SU-DHL-6 (cell line): ENCODE measurements around the gene ZBTB2.

Experiments
- H2AFZ ChIP-seq: fragments of 200-600 bp; sonication (generic); 2 replicates; pipeline ENCODE4 v1.6.1; 2014; ENCODE audit warnings: low read depth, mild to moderate bottlenecking, moderate library complexity, mixed read lengths, antibody characterized with exemption, low read length; ENCODE audit not compliant: severe bottlenecking
- H3F3A ChIP-seq: fragments of 200-600 bp; shearing (Covaris generic); 2 replicates; pipeline ENCODE4 v1.6.0; 2016; ENCODE audit warnings: antibody characterized with exemption, mild to moderate bottlenecking; ENCODE audit not compliant: insufficient read depth
- H3K27ac ChIP-seq: fragments of 200-600 bp; sonication (generic); 2 replicates; pipeline ENCODE4 v1.5.1; 2016; ENCODE audit warnings: low read depth, mild to moderate bottlenecking, low read length, moderate library complexity, mixed read lengths
- H3K27me3 ChIP-seq: fragments of 200-600 bp; sonication (generic), shearing (Covaris generic); 2 replicates; pipeline ENCODE4 v1.6.0; 2014; ENCODE audit warnings: mild to moderate bottlenecking, low read length
- H3K36me3 ChIP-seq: fragments of 200-600 bp; sonication (generic); 2 replicates; pipeline ENCODE4 v1.6.1; 2014; ENCODE audit warnings: mild to moderate bottlenecking, low read length, mixed read lengths
- H3K4me2 ChIP-seq: fragments of 300-600, 200-600 bp; shearing (Covaris generic), sonication (generic); 2 replicates; pipeline ENCODE4 v1.6.0; 2014; ENCODE audit warnings: low read length, low read depth, mild to moderate bottlenecking; ENCODE audit not compliant: poor library complexity, severe bottlenecking
- H3K4me3 ChIP-seq: fragments of 200-600 bp; sonication (generic); 2 replicates; pipeline ENCODE4 v1.5.1; 2014; ENCODE audit warnings: antibody characterized with exemption, low read length, mild to moderate bottlenecking, mixed read lengths; ENCODE audit not compliant: insufficient read depth, poor library complexity, severe bottlenecking
- H3K79me2 ChIP-seq: fragments of 200-600 bp; sonication (generic); 2 replicates; pipeline ENCODE4 v1.6.1; 2014; ENCODE audit warnings: mild to moderate bottlenecking, low read length, moderate library complexity; ENCODE audit not compliant: insufficient read depth
- H3K9ac ChIP-seq: fragments of 200-600 bp; sonication (generic); 2 replicates; pipeline ENCODE4 v1.7.0; 2014; ENCODE audit warnings: mild to moderate bottlenecking, low read length
- H3K9me2 ChIP-seq: fragments of 200-600 bp; sonication (generic); replicated peaks from 2 replicates; pipeline ENCODE4 v1.6.1; 2014; ENCODE audit warnings: low read length; ENCODE audit not compliant: insufficient read depth
- H3K9me3 ChIP-seq: fragments of 200-600 bp; sonication (generic); 2 replicates; pipeline ENCODE4 v1.6.1; 2014; ENCODE audit warnings: low read length, mixed read lengths; ENCODE audit not compliant: insufficient read depth
- H4K20me1 ChIP-seq: fragments of 200-600 bp; sonication (generic); 2 replicates; pipeline ENCODE4 v1.6.1; 2014; ENCODE audit warnings: low read depth, mild to moderate bottlenecking, antibody characterized with exemption, low read length, moderate library complexity, mixed read lengths
- CTCF ChIP-seq: fragments of 200-600 bp; sonication (generic); IDR thresholded peaks from one replicate; pipeline ENCODE4 v1.5.1; 2017; ENCODE audit warnings: antibody characterized with exemption, mild to moderate bottlenecking, low read length, moderate library complexity; ENCODE audit not compliant: insufficient read depth, poor library complexity, severe bottlenecking
- EZH2phosphoT487 ChIP-seq: fragments of 200-600 bp; sonication (generic), shearing (Covaris generic); conservative IDR thresholded peaks from 2 replicates; pipeline ENCODE4 v1.6.1; 2018; ENCODE audit warnings: mild to moderate bottlenecking, antibody characterized with exemption, low read length, moderate library complexity, mixed read lengths

Gene ZBTB2

DNA sequence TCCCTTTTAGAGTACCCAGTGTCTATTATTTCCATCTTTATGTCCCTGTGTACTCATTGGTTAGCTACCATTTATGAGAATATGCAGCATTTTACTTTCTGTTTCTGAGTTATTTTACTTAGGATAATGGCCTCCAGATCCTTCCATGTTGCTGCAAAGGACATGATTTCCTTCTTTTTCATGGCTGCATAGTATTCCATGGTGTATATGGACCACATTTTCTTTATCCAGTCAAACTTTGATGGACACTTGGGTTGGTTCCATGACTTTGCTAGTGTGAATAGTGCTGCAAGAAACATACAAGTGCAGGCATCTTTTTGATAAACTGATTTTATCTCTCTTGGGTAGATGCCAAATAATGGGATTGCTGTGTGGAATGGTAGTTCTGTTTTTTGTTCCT, 55.4 kb downstream of the ZBTB2 start:
- Histone ChIP-seq H4K20me1 (no peaks in the 10 kb centered on the region; the same call in 1 of the 2 replicates), H3K9me3 (no peaks in the 10 kb centered on the region), H3K79me2 (no peaks in the 10 kb centered on the region), H3K4me3 (no peak overlapping the region), H3F3A (no peaks in the 10 kb centered on the region), H3K36me3 (no peaks in the 10 kb centered on the region), H3K27ac (no peak overlapping the region), H3K27me3 (no peaks in the 10 kb centered on the region), H2AFZ (no peak overlapping the region), H3K9me2 (no peaks in the 10 kb centered on the region), H3K4me2 (no peak overlapping the region), H3K9ac (no peak overlapping the region)
- TF ChIP-seq EZH2phosphoT487 (no peak), CTCF (no peak)

DNA sequence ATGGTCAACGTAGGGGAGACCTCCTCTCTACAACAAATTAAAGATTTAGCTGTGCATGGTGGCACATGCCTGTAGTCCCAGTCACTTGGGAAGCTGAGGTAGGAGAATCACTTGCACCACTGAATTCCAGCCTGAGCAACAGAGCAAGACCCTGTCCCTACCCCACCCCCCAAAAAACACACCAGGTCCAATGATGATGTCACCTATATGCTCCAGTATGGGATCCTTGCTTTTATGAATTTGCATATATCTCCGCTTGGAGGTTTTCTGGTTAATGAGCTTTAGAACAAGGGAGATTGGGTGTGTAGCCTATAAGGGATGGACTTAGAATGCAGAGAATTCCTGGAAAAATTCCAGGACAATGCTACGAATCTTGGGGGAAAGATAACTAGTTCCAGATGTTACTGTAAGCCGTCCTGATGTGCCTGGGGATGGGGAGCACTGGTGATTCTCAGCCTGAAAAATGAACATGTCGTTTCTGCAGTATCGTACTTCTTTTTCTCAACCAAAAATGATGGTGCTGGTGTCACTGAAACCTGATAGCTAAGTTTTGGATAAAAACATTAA, 61.1 kb downstream of the ZBTB2 start:
- Histone ChIP-seq H3K27me3 (no peaks in the 10 kb centered on the region), H3F3A (no peaks in the 10 kb centered on the region), H3K36me3 (no peaks in the 10 kb centered on the region), H2AFZ (no peak overlapping the region), H3K9me2 (no peaks in the 10 kb centered on the region), H3K27ac (no peak overlapping the region), H3K4me2 (no peak overlapping the region), H3K9me3 (no peaks in the 10 kb centered on the region), H4K20me1 (no peaks in the 10 kb centered on the region; the same call in 1 of the 2 replicates), H3K4me3 (no peak overlapping the region), H3K9ac (no peak overlapping the region), H3K79me2 (no peaks in the 10 kb centered on the region)
- TF ChIP-seq CTCF, result no peak

- Histone ChIP-seq H3K27ac (no peak overlapping the region), H3F3A (no peaks in the 10 kb centered on the region), H3K9me2 (no peaks in the 10 kb centered on the region), H4K20me1 (no peaks in the 10 kb centered on the region), H3K27me3 (no peaks in the 10 kb centered on the region), H3K4me2 (no peak overlapping the region), H2AFZ (no peak overlapping the region), H3K9ac (no peak overlapping the region), H3K79me2 (no peaks in the 10 kb centered on the region), H3K4me3 (no peak overlapping the region), H3K9me3 (no peaks in the 10 kb centered on the region), H3K36me3 (no peaks in the 10 kb centered on the region)
- TF ChIP-seq EZH2phosphoT487 (no peak), CTCF (no peak)
Observed at GRCh38 chr6:151327101-151327500, 64.3 kb downstream of the ZBTB2 start.
